Stomach (tissue), 4 donors: ENCODE measurements around the gene LRRC28.

Experiments
- POLR2A ChIP-seq, 4 donors: fragments of 450-650 bp; IDR thresholded peaks; one replicate each; pipeline ENCODE4 v1.6.1; 2016; ENCODE audit warnings: antibody characterized with exemption in 4 of 4, control low read depth in 2 of 4, mild to moderate bottlenecking in 1 of 4, moderate library complexity in 1 of 4
- POLR2AphosphoS5 ChIP-seq, 3 donors: sonication (generic); formaldehyde crosslinking; IDR thresholded peaks; one replicate each; pipeline ENCODE4 v1.6.1; 2016; ENCODE audit warnings: antibody characterized with exemption in 3 of 3

DNA sequence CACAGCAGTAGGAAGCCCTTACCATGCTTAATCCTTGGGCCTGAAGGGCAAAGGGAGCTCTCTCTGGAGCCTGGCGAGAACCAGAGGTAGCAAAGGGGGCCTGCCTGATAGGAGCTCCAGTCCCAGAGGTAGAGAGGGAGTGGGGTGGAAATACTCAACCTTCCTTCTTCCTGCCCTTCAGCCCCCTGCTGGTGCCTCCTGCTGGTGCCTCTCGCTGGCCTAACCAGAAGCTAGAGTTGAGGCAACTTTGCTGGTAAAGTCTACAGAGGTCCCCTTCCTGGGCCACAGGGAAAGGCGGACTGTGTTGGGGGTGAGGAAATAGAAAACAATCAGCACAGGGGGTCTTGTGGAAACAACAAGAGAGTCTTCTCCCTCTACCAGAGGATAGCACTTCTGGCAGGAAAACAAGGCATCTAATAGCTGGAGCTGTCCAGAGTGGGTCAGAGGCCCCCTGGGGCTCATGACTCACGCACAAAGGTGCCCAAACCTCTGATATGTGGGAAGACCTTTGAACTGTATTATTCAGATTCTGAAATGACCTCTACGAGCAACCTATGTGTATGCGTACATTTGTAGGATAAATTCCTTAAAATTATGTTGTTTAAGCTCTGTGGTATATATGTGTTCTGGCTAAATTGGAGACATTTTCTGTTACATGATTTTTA lies 133.9 kb downstream of the LRRC28 start:
- TF ChIP-seq POLR2AphosphoS5 (IDR thresholded peaks at IDR 0.05) (no peak), POLR2A (IDR thresholded peaks at IDR 0.05) (no peak)
